Dermis lymphatic vessel endothelial cell (primary cell): Measurements from ENCODE around the gene ING3. TPM values are rescaled to one million over a fixed set of nuclear protein-coding genes. Genes with fewer than 3 reads are reported as not detected.

Experiments
- total RNA-seq: library from RNA; depleted of rRNA; stranded (reverse); fragments of >200 nt; gene quantifications from 2 replicates; pipeline ENCODE4 v1.2.1, GENCODE V29; 2014

The ING3 gene, protein sequence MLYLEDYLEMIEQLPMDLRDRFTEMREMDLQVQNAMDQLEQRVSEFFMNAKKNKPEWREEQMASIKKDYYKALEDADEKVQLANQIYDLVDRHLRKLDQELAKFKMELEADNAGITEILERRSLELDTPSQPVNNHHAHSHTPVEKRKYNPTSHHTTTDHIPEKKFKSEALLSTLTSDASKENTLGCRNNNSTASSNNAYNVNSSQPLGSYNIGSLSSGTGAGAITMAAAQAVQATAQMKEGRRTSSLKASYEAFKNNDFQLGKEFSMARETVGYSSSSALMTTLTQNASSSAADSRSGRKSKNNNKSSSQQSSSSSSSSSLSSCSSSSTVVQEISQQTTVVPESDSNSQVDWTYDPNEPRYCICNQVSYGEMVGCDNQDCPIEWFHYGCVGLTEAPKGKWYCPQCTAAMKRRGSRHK
- 28.3 and 33.7 TPM in 2 replicates for total RNA-seq

DNA sequence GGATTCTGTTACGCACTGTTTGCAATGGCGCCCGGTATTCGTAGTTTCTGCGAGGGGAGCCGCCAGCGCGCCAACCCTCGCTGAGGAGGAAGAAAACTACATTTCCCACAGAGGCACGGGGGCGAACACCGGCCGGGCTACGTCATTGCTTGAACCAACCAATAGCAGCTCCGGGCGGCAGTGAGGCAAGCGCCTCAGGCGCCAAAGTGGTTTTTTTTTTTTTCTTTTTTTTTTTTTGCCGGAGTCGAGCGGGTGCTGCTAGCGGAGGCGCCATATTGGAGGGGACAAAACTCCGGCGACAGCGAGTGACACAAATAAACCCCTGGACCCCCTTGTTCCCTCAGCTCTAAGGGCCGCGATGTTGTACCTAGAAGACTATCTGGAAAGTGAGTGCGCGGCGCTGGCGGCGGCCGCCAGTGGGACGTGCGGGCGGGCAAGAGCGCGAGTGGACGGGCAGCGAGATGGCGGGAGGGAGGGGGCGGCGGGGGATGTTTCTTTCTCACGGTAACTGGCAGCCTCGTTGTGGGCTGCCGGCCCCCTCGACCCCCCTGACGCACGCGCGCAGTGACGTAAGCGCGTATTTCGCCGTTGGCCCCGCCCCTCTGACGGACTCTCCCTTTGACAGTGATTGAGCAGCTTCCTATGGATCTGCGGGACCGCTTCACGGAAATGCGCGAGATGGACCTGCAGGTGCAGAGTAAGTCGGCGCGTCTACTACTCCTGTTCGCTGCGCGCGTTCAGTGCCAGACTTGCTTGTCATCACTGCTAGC, at the start of gene ING3:
ING3 (plus strand) TSS at position 239 of the 770 bp plus-strand sequence; CDS start at position 359, 120 bp downstream.

DNA sequence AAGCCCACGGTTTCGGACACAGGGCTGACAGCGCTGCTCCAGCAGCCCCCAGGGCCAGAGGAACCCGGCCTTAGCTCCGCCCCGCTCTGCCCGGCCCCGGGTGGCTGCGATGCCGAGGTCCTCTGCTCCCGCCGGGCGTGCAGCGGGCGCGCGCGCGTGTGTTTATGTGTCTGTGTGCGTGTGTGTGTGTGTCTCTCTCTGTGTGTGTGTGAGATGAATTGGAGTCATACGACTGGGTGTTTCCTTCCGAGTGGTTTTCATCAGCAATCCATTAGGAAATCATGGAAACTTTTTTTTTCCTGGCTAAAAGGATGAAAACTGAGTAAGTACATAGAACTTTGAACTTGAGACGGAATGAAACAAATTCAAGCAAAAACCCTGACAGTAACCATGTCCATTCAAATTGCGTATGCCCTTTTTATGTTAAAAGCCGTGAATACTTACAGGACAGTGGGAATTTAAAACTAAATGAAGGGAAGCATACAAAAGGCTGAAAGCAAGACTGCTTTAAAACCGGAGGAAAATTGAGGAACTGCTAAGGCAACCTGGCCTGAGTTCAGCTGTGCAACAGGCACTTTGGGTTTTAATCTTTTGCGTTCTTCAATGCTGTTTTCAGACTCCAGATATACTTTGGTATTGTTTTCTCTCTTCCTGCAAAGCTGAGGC, 38.1 kb downstream of the ING3 start, which contains the start of gene CPED1:
CPED1 (plus strand) TSS at position 121 of the 666 bp plus-strand sequence. CDS start 911 bp downstream, outside the sequence.

Other genes starting within 250 kb of the ING3 start
- gene TSPAN12, start 92.6 kb upstream of the ING3 start, total RNA-seq, result 128 and 134 TPM in 2 replicates
- 2.8 TPM in 2 replicates for gene CPED1, start 37.9 kb downstream of the ING3 start, total RNA-seq